Epithelial cell of esophagus (primary cell): ENCODE data around the gene TBXT.
"Not testable (repeated sequence)": the region's sequence is repeated elsewhere in the genome, so short reads cannot be mapped to it uniquely, and the experiment has no call there.

Source experiments
- DNase-seq: peaks from one replicate; pipeline ENCODE4 v3.0.0; 2010; ENCODE audit warnings: low read depth
- H3K4me3 ChIP-seq: 2 replicates; pipeline ENCODE4 v1.5.1; 2011; ENCODE audit warnings: mild to moderate bottlenecking, low read length, control low read depth
- CTCF ChIP-seq: IDR thresholded peaks from 2 replicates; pipeline ENCODE4 v1.5.1; 2011; ENCODE audit warnings: low read depth, mild to moderate bottlenecking, low read length, control low read depth, inconsistent platforms; ENCODE audit not compliant: insufficient read depth; ENCODE audit errors: missing control alignments

Gene TBXT

GRCh38 chr6:166192557-166192956, 24.9 kb upstream of the TBXT start:
- TF ChIP-seq CTCF, result no peak
- no peak overlapping the region for H3K4me3 ChIP-seq
- no peak for DNase-seq

GRCh38 chr6:166192136-166192535, 24.5 kb upstream of the TBXT start:
- no peak for DNase-seq
- no peak for TF ChIP-seq CTCF

GRCh38 chr6:166179704-166180103, 12.1 kb upstream of the TBXT start:
- DNase-seq, result no peak
- no peak overlapping the region for H3K4me3 ChIP-seq
- no peak for TF ChIP-seq CTCF

More at GRCh38 chr6:166192136-166192535, 24.5 kb upstream of the TBXT start:
- no peak overlapping the region for H3K4me3 ChIP-seq

GRCh38 chr6:166176106-166176505, 8.5 kb upstream of the TBXT start:
- DNase-seq, result no peak
- no peak overlapping the region for H3K4me3 ChIP-seq
- no peak for TF ChIP-seq CTCF

GRCh38 chr6:166175093-166175492, 7.4 kb upstream of the TBXT start:
- DNase-seq, H3K4me3 ChIP-seq: not testable (repeated sequence)

- H3K4me3 ChIP-seq, result no peak overlapping the region
- no peak for TF ChIP-seq CTCF
- no peak for DNase-seq
Observed at GRCh38 chr6:166174031-166174430, 6.4 kb upstream of the TBXT start.

- no peak for DNase-seq
- no peak overlapping the region for H3K4me3 ChIP-seq
- no peak for TF ChIP-seq CTCF
Observed at GRCh38 chr6:166173281-166173951, 5.8 kb upstream of the TBXT start.
